B cell (primary cell): Measurements from ENCODE around the gene CNOT6. TPM values are rescaled to one million over a fixed set of nuclear protein-coding genes. Genes with fewer than 3 reads are reported as not detected.

Experiments used
- ATAC-seq: fragments of 200-7000 bp; cut with Tn5 transposase; one replicate; pipeline ENCODE4 v1.10.0; 2021; ENCODE audit warnings: low read depth, mild to moderate bottlenecking, moderate number of reproducible peaks, moderate library complexity
- CTCF ChIA-PET: fragments of 350-600 bp; sonication (Branson Sonifier 250); formaldehyde crosslinking; loops from one replicate; lab custom pipeline; 2021; ENCODE audit warnings: antibody characterized with exemption, inconsistent platforms; lab: Charles Lee
- POLR2A ChIA-PET: fragments of 350-600 bp; sonication (Branson Sonifier 250); formaldehyde crosslinking; loops from one replicate; lab custom pipeline; 2021; ENCODE audit warnings: antibody characterized with exemption; lab: Charles Lee
- DNase-seq: peaks from one replicate; pipeline ENCODE4 v3.0.0; 2013
- H2AFZ ChIP-seq: 2 replicates; pipeline ENCODE4 v1.6.1; 2012; ENCODE audit warnings: mild to moderate bottlenecking, low read depth, low read length; ENCODE audit not compliant: insufficient read depth, poor library complexity, severe bottlenecking
- H3K27ac ChIP-seq, 2 donors: 1 replicate in 1 of 2; 2 replicates in 1 of 2; pipeline ENCODE4 v1.5.1; 2012 to 2013; ENCODE audit warnings: low read length in 2 of 2, mild to moderate bottlenecking in 2 of 2, moderate library complexity in 1 of 2
- H3K27me3 ChIP-seq, 4 experiments: fragments of 200-600 bp in 1 of 4; sonication (generic) in 1 of 4; replicated peaks in 1 of 4; 1 replicate in 2 of 4; 2 replicates in 2 of 4; pipeline versions ENCODE4 v1.6.1 to v1.7.0; 2013 to 2016; ENCODE audit warnings: low read length in 3 of 4, mild to moderate bottlenecking in 2 of 4, mixed read lengths in 1 of 4, moderate library complexity in 1 of 4; ENCODE audit not compliant: insufficient read depth in 4 of 4, control insufficient read depth in 3 of 4; ENCODE audit errors: control extremely low read depth in 1 of 4
- H3K36me3 ChIP-seq, 2 experiments: replicated peaks in 1 of 2; 1 replicate in 1 of 2; 2 replicates in 1 of 2; pipeline versions ENCODE4 v1.6.1 to v1.7.1; 2013; ENCODE audit warnings: low read length in 1 of 2; ENCODE audit not compliant: insufficient read depth in 2 of 2, control insufficient read depth in 1 of 2; ENCODE audit errors: control extremely low read depth in 1 of 2, extremely low read depth in 1 of 2
- H3K4me1 ChIP-seq, 2 donors: fragments of 200-600 bp in 1 of 2; sonication (generic) in 1 of 2; 1 replicate in 1 of 2; 2 replicates in 1 of 2; pipeline versions ENCODE4 v1.5.1 to v1.6.1; 2013 to 2017; ENCODE audit warnings: low read length in 2 of 2; ENCODE audit not compliant: control insufficient read depth in 2 of 2, insufficient read depth in 2 of 2
- H3K4me2 ChIP-seq: replicated peaks from 2 replicates; pipeline ENCODE3; 2012; ENCODE audit warnings: mild to moderate bottlenecking, low read depth, low read length; ENCODE audit not compliant: poor library complexity, severe bottlenecking
- H3K4me3 ChIP-seq, 5 experiments: fragments of 200-600 bp in 1 of 5; sonication (generic) in 1 of 5; 1 replicate in 3 of 5; 2 replicates in 2 of 5; pipeline versions ENCODE4 v1.5.1 to v1.7.0; 2011 to 2016; ENCODE audit warnings: low read length in 4 of 5, mild to moderate bottlenecking in 4 of 5, low read depth in 2 of 5, control low read depth in 1 of 5, moderate library complexity in 1 of 5; ENCODE audit not compliant: insufficient read depth in 1 of 5; ENCODE audit errors: control extremely low read depth in 1 of 5, extremely low read depth in 1 of 5
- H3K79me2 ChIP-seq: fragments of 200-600 bp; sonication (generic); one replicate; pipeline ENCODE4 v1.6.0; 2016; ENCODE audit warnings: low read length; ENCODE audit not compliant: control insufficient read depth, insufficient read depth
- H3K9ac ChIP-seq: fragments of 200-600 bp; sonication (generic); 2 replicates; pipeline ENCODE4 v1.6.1; 2017; ENCODE audit warnings: mild to moderate bottlenecking, low read length, moderate library complexity
- H3K9me3 ChIP-seq, 3 donors: one replicate each; pipeline versions ENCODE4 v1.6.1 to v1.7.1; 2013; ENCODE audit warnings: low read length in 2 of 3; ENCODE audit not compliant: control insufficient read depth in 2 of 3, insufficient read depth in 1 of 3; ENCODE audit errors: control extremely low read depth in 1 of 3
- H4K20me1 ChIP-seq: 2 replicates; pipeline ENCODE4 v1.6.0; 2012; ENCODE audit warnings: mild to moderate bottlenecking, low read length; ENCODE audit not compliant: insufficient read depth, control insufficient read depth, poor library complexity, severe bottlenecking
- H3K27ac Mint-ChIP-seq: one replicate; pipeline ENCODE4 v1.8.0; 2021; ENCODE audit warnings: mixed read lengths
- H3K27me3 Mint-ChIP-seq: one replicate; pipeline ENCODE4 v1.8.0; 2021; ENCODE audit warnings: mixed read lengths
- H3K4me1 Mint-ChIP-seq: one replicate; pipeline ENCODE4 v1.8.0; 2021; ENCODE audit warnings: mixed read lengths
- H3K4me3 Mint-ChIP-seq: one replicate; pipeline ENCODE4 v1.8.0; 2021; ENCODE audit warnings: mixed read lengths
- H3K9me3 Mint-ChIP-seq: one replicate; pipeline ENCODE4 v1.8.0; 2022; ENCODE audit warnings: mixed read lengths; ENCODE audit not compliant: insufficient read depth
- EZH2 ChIP-seq: IDR thresholded peaks from 2 replicates; pipeline ENCODE4 v1.6.1; 2012; ENCODE audit warnings: borderline replicate concordance, low read depth, mild to moderate bottlenecking, moderate library complexity, low read length; ENCODE audit not compliant: insufficient read depth, poor library complexity, severe bottlenecking
- WGBS: methylation state at CpG from one replicate; pipeline ENCODE4 v1.1.5; 2013; ENCODE audit warnings: missing lambda C conversion rate; ENCODE audit not compliant: insufficient coverage; 5-methylcytosine and 5-hydroxymethylcytosine counted together
- intact Hi-C: fragments of 100-400 bp; cut with micrococcal nuclease; formaldehyde crosslinking; loops from one replicate; pipeline ENCODE4 v1.10.0; 2022
- polyA plus RNA-seq: library from polyadenylated mRNA; depleted of rRNA; stranded (reverse); fragments of >200 nt; gene quantifications from 2 replicates; pipeline ENCODE4 v1.2.3, GENCODE V29; 2012
- total RNA-seq, 2 donors: library from RNA; stranded (reverse); fragments of 120-200 nt in 1 of 2; gene quantifications; 1 replicate in 1 of 2; 2 replicates in 1 of 2; pipeline versions ENCODE4 v1.2.3 to v1.2.4, GENCODE V29; 2013 to 2022
- TF ChIP-seq, protein P1 (sequence below): fragments of 200-600 bp; IDR thresholded peaks from one replicate; pipeline ENCODE4 v1.8.0; 2022; ENCODE audit warnings: antibody characterized with exemption, mild to moderate bottlenecking

The CNOT6 gene
- total and polyA plus RNA-seq, 2 donors (not counting 1 experiment from before 2014, with no cell fraction given) = 4.3 to 31.1 TPM

DNA sequence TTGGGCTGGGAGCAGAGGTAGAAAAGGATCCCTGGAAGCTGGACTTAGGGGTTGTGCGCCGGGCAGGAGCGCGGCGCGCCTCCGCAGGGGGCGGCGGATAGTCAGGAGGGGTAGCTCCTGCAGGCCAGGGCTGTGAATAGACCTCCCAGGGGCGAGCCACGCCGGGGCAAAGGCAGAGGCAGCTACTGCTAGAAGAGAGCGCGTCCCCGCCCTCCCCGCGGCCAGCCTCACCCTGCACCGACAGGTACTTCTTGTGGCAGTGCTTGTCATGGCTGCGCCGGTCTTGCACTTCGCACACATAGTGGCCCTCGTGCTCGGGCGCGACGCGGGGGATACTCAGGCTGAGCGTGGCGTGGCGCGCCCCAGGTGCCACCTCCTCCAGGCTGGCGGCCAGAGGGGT is 127.1 kb downstream of the CNOT6 start:
- no peak for TF ChIP-seq EZH2
- TF ChIP-seq, protein P1, sequence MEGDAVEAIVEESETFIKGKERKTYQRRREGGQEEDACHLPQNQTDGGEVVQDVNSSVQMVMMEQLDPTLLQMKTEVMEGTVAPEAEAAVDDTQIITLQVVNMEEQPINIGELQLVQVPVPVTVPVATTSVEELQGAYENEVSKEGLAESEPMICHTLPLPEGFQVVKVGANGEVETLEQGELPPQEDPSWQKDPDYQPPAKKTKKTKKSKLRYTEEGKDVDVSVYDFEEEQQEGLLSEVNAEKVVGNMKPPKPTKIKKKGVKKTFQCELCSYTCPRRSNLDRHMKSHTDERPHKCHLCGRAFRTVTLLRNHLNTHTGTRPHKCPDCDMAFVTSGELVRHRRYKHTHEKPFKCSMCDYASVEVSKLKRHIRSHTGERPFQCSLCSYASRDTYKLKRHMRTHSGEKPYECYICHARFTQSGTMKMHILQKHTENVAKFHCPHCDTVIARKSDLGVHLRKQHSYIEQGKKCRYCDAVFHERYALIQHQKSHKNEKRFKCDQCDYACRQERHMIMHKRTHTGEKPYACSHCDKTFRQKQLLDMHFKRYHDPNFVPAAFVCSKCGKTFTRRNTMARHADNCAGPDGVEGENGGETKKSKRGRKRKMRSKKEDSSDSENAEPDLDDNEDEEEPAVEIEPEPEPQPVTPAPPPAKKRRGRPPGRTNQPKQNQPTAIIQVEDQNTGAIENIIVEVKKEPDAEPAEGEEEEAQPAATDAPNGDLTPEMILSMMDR = no peak
- no peaks in the 10 kb centered on the region for H3K79me2 ChIP-seq
- no peak overlapping the region for H2AFZ ChIP-seq
- no peak overlapping the region for H3K4me2 ChIP-seq
- 97% methylated on average over 32 of the region's 32 CpGs for WGBS
- peaks cover 2% of the 10 kb centered on the region for H3K4me1 Mint-ChIP-seq
- H4K20me1 ChIP-seq = no peaks in the 10 kb centered on the region
- H3K27me3 ChIP-seq = peaks cover 0 to 3% (median 0%) of the 10 kb centered on the region in 4 experiments
- H3K9ac ChIP-seq = no peak overlapping the region
- no peak overlapping the region for H3K27ac ChIP-seq
- intact Hi-C loops = no loop called here
- no peaks in the 10 kb centered on the region for H3K27me3 Mint-ChIP-seq
- peaks cover 0 to 2% (median 0%) of the 10 kb centered on the region in 3 donors for H3K9me3 ChIP-seq
- no peak overlapping the region for H3K27ac Mint-ChIP-seq
- no peaks in the 10 kb centered on the region for H3K36me3 ChIP-seq
- DNase-seq = no peak
- H3K9me3 Mint-ChIP-seq = no peaks in the 10 kb centered on the region
- ChIA-PET POLR2A (no interaction called here), CTCF (no interaction called here)
- no peaks in the 10 kb centered on the region for H3K4me1 ChIP-seq
- no peak for ATAC-seq
- no peak overlapping the region for H3K4me3 ChIP-seq
- no peak overlapping the region for H3K4me3 Mint-ChIP-seq

DNA sequence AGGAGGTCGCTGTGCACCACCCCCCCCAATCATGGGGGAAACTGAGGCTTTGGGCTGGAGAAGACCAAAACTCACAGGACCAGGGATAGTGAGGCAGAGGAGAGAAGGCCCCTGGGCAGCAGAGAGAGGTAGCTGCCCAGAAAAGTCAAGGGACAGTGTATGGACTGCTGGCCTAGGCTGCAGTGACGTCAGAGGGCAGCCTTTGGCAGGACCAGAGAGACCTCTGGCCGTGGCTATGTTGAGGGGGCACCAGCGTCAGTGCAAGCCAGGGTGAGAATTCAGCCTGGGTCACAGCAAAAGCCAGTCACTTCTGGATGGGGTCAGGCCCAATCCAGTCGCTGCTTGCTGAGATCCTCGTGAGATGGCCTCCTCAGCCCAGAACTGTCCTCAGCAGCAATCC is 128.7 kb downstream of the CNOT6 start:
- Histone ChIP-seq H3K36me3 (no peaks in the 10 kb centered on the region), H3K27me3 (no peaks in the 10 kb centered on the region), H3K9ac (no peak overlapping the region), H3K4me1 (no peaks in the 10 kb centered on the region), H4K20me1 (no peaks in the 10 kb centered on the region), H3K4me3 (no peak overlapping the region), H2AFZ (no peak overlapping the region), H3K4me2 (no peak overlapping the region), H3K9me3 (peaks cover 0 to 2% (median 0%) of the 10 kb centered on the region in 3 donors), H3K27ac (no peak overlapping the region), H3K79me2 (no peaks in the 10 kb centered on the region)
- intact Hi-C loops = no loop called here
- Mint-ChIP-seq H3K27ac (no peak overlapping the region), H3K4me3 (no peak overlapping the region), H3K27me3 (no peaks in the 10 kb centered on the region), H3K4me1 (peaks cover 2% of the 10 kb centered on the region), H3K9me3 (no peaks in the 10 kb centered on the region)
- CTCF ChIA-PET = no interaction called here
- TF ChIP-seq, protein P1 = no peak
- no peak for TF ChIP-seq EZH2
- ATAC-seq (no peak), DNase-seq (no peak)
- POLR2A ChIA-PET = no interaction called here
- 80% methylated on average over 6 of the region's 6 CpGs for WGBS
